ENCODE measurements around the gene RAPGEF2. TPM values are rescaled to one million over a fixed set of nuclear protein-coding genes. Genes with fewer than 3 reads are reported as not detected.
A peak's percentile ranks its signal among the peaks of the same experiment; 100 is the strongest.

Gene RAPGEF2
- total and polyA plus RNA-seq, 10 of the 15 experiments (the other 5 are each of a cell fraction or from before 2014, with no cell fraction given) = 0.31 to 24.0 (median 2.9) TPM

GRCh38 chr4:159106636-159107035, 3.8 kb downstream of the RAPGEF2 start (continued):
- no peak for TF ChIP-seq USF2 (IDR thresholded peaks at IDR 0.05; ENCODE audit: borderline replicate concordance, low read depth, low read length)

- in situ Hi-C loops (cut with MboI) = no loop called here
- H3K4me3 ChIP-seq = peak overlapping the region; percentile 71
- intact Hi-C loops (cut with micrococcal nuclease; ENCODE audit: unreplicated experiment) = loop anchor here (5.0 kb wide), 1 partner anchor 90 kb away; no protein-coding TSS in a partner anchor
- no peak for ATAC-seq
- DNase-seq (ENCODE audit: low read depth, low spot score) = no peak
- ChIA-PET POLR2A (no interaction called here), CTCF (interaction anchor here (0.7 to 1.4 kb wide), 11 partner anchors 9 to 377 kb away, joined by 3 to 5 read pairs (median 3); no protein-coding TSS in a partner anchor), RAD21 (ENCODE audit: unreplicated experiment) (interaction anchor here (0.5 to 2.5 kb wide), 14 partner anchors 11 to 249 kb away, joined by 3 to 13 read pairs (median 3); no protein-coding TSS in a partner anchor), SMC1A (ENCODE audit: uncharacterized antibody, unreplicated experiment) (interaction anchor here (0.6 to 2.8 kb wide), 21 partner anchors 11 to 397 kb away, joined by 3 to 22 read pairs (median 3); no protein-coding TSS in a partner anchor)
- H4K20me1 ChIP-seq (ENCODE audit: control insufficient read depth, insufficient read depth) = no peaks in the 10 kb centered on the region; the same call in 1 of the 2 replicates
- H3K36me3 ChIP-seq (ENCODE audit: control insufficient read depth in 2 of 2, insufficient read depth in 2 of 2, low read length in 1 of 2) = no peaks in the 10 kb centered on the region
- H3K27me3 ChIP-seq (replicated peaks in 1 of 2; ENCODE audit: control insufficient read depth in 2 of 2, insufficient read depth in 2 of 2, low read length in 1 of 2) = no peaks in the 10 kb centered on the region
- H3K9me3 ChIP-seq (replicated peaks; ENCODE audit: control insufficient read depth, insufficient read depth, low read length) = peaks cover 2% of the 10 kb centered on the region; the same call in 2 of the 3 replicates
- H2AFZ ChIP-seq (ENCODE audit: control insufficient read depth, low read depth, low read length) = no peak overlapping the region
- 2% methylated on average over 2 of the region's 2 CpGs for WGBS (ENCODE audit: insufficient coverage, insufficient replicate concordance, low lambda C conversion rate, missing lambda C conversion rate)
- H3K79me2 ChIP-seq (ENCODE audit: control insufficient read depth, insufficient read depth, low read length) = peaks cover 90% of the 10 kb centered on the region
- H3K4me1 ChIP-seq (ENCODE audit: control insufficient read depth, insufficient read depth, low read length) = peaks cover under 1% of the 10 kb centered on the region
- H3K27ac ChIP-seq (ENCODE audit: control insufficient read depth, insufficient read depth) = peak overlapping the region; percentile 2; the same call in 1 of the 2 replicates
- no TSS peak for BruUV-seq (replicated peaks)
- H3K9ac ChIP-seq (ENCODE audit: control insufficient read depth, insufficient read depth, low read length) = peak overlapping the region; percentile 3; the same call in 1 of the 2 replicates
- FAIRE-seq = no peak
- H3K4me2 ChIP-seq (ENCODE audit: control insufficient read depth, insufficient read depth) = peak overlapping the region; percentile 73
- TF ChIP-seq IRF4 (IDR thresholded peaks at IDR 0.05; ENCODE audit: low read depth, low read length) = peak; percentile 34; the same call in 1 of the 2 replicates
- TF ChIP-seq JUND (IDR thresholded peaks at IDR 0.05; ENCODE audit: low read depth, low read length) = peak; percentile 68
- peak; percentile 39; the same call in 1 of the 2 replicates for TF ChIP-seq MEF2A (IDR thresholded peaks at IDR 0.05; ENCODE audit: insufficient read depth, low read depth, low read length)
- TF ChIP-seq ZNF384 (IDR thresholded peaks at IDR 0.05; ENCODE audit: borderline replicate concordance, low read depth, low read length) = 0 out of 2 replicates have a peak, but pooled peaks have one; percentile 20
- TF ChIP-seq JUNB (IDR thresholded peaks at IDR 0.05) = peak; percentile 71
- no peak for TF ChIP-seq ATF2 (IDR thresholded peaks at IDR 0.05; ENCODE audit: low read length)
These were observed 4.5 kb downstream of the RAPGEF2 start for GRCh38 chr4:159107203-159107925.
